Pancreas (tissue), 10 donors: ENCODE results near the gene CDH13. TPM values are rescaled to one million over a fixed set of nuclear protein-coding genes. Genes with fewer than 3 reads are reported as not detected.

ENCODE experiments used
- ATAC-seq, 4 donors: fragments of 200-7000 bp; cut with Tn5 transposase; one replicate each; pipeline versions ENCODE4 v1.8.0 to v1.9.1; 2020; ENCODE audit warnings: mild to moderate bottlenecking in 4 of 4, moderate library complexity in 4 of 4
- DNase-seq, 6 donors: peaks; one replicate each; pipeline ENCODE4 v3.0.0-alpha.2; 2020
- FAIRE-seq: peaks from 2 replicates; lab custom pipeline; 2012; peaks lifted over from hg19 to GRCh38; lab: Jason Lieb, UNC
- H3K27ac ChIP-seq, 4 donors: fragments of 200-600 bp; sonication (generic); 1 replicate in 3 of 4; 2 replicates in 1 of 4; pipeline versions ENCODE4 v1.5.0 to v1.8.0; 2020
- H3K27me3 ChIP-seq, 4 donors: fragments of 200-600 bp; one replicate each; pipeline ENCODE4 v1.8.0; 2021
- H3K36me3 ChIP-seq, 3 donors: fragments of 200-600 bp; sonication (generic) in 1 of 3; one replicate each; pipeline versions ENCODE4 v1.5.0 to v1.8.0; 2020 to 2021
- H3K4me1 ChIP-seq, 3 donors: fragments of 200-600 bp; one replicate each; pipeline ENCODE4 v1.8.0; 2021
- H3K4me3 ChIP-seq, 4 donors: fragments of 200-600 bp; sonication (generic) in 2 of 4; one replicate each; pipeline versions ENCODE4 v1.5.0 to v1.8.0; 2020 to 2021
- H3K9me3 ChIP-seq, 4 donors: fragments of 200-600 bp; one replicate each; pipeline ENCODE4 v1.8.0; 2021
- CTCF ChIP-seq, 4 donors: fragments of 200-600 bp; sonication (generic) in 3 of 4; IDR thresholded peaks; one replicate each; pipeline versions ENCODE4 v1.5.0 to v1.8.0; 2021; ENCODE audit warnings: antibody characterized with exemption in 4 of 4
- WGBS, 2 donors: extraction: QIAGEN DNeasy Blood & Tissue Kit; methylation state at CpG; one replicate each; pipeline ENCODE4 v1.1.7; 2013; 5-methylcytosine and 5-hydroxymethylcytosine counted together
- intact Hi-C, 3 donors: fragments of 100-400 bp; cut with DNase I; formaldehyde crosslinking; loops; one replicate each; pipeline versions ENCODE4 v1.11.1 to v1.14.2; 2022
- polyA plus RNA-seq, 2 donors: library from polyadenylated mRNA; stranded (reverse); fragments of 200-250 nt; gene quantifications; one replicate each; pipeline ENCODE4 v1.2.3, GENCODE V29; 2013
- total RNA-seq, 6 donors: library from RNA; stranded (reverse); fragmentation: NEBNext Ultra II Directional in 4 of 6; extraction: Animal tissue kit (Norgen Biotek cat#: 25700) in 4 of 6; gene quantifications; one replicate each; pipeline versions ENCODE4 v1.2.1 to v1.2.4, GENCODE V29; 2021 to 2023
- donor health status: healthy with polysubstance abuse.
- donor health status: DM: no; HTN: no; CAD: no; lungs with moderate emphysema.
- donor health status: DM: no; HTN: no; CAD: no.
- donor health status: control.
- donor health status: control.
- donor health status: Bipolar disorder and iron deficiency.
- donor health status: DM: yes; HTN: yes; CAD: no.
- donor health status: DM: no; HTN: no; CAD: no.
- donor health status: DM: no; HTN: no; CAD: no.
- donor health status: DM: yes; HTN: yes; CAD: no.

The CDH13 gene
- total and polyA plus RNA-seq, 8 donors: 0.12 to 1.0 (median 0.37) TPM

- no peak for ATAC-seq
- WGBS, 2 donors: 63 to 67% methylated on average over 3 of the region's 3 CpGs
Observed at GRCh38 chr16:82891918-82892317, 265.1 kb downstream of the CDH13 start.

GRCh38 chr16:82892324-82892723, 265.6 kb downstream of the CDH13 start:
- no peak for ATAC-seq
- Histone ChIP-seq H3K27me3 (no peaks in the 10 kb centered on the region), H3K4me3 (no peak overlapping the region), H3K27ac (no peak overlapping the region), H3K36me3 (no peaks in the 10 kb centered on the region), H3K4me1 (no peaks in the 10 kb centered on the region), H3K9me3 (no peaks in the 10 kb centered on the region)
- intact Hi-C loops: no loop called here
- no peak for DNase-seq
- TF ChIP-seq CTCF (IDR thresholded peaks at IDR 0.05): no peak
- WGBS, 2 donors: 83 to 94% methylated on average over 2 of the region's 2 CpGs
- no peak for FAIRE-seq

More at GRCh38 chr16:82891918-82892317, 265.1 kb downstream of the CDH13 start:
- Histone ChIP-seq H3K9me3 (no peaks in the 10 kb centered on the region), H3K27ac (no peak overlapping the region), H3K4me3 (no peak overlapping the region), H3K36me3 (no peaks in the 10 kb centered on the region), H3K27me3 (no peaks in the 10 kb centered on the region), H3K4me1 (no peaks in the 10 kb centered on the region)
- FAIRE-seq: no peak
- intact Hi-C loops: no loop called here
- no peak for DNase-seq
- TF ChIP-seq CTCF (IDR thresholded peaks at IDR 0.05): no peak

GRCh38 chr16:82895843-82896242, 269.1 kb downstream of the CDH13 start:
- TF ChIP-seq CTCF (IDR thresholded peaks at IDR 0.05): no peak
- ATAC-seq (no peak), DNase-seq (no peak)

GRCh38 chr16:82899006-82899405, 272.2 kb downstream of the CDH13 start:
- no peak for TF ChIP-seq CTCF (IDR thresholded peaks at IDR 0.05)
- no peak for FAIRE-seq

More at GRCh38 chr16:82895843-82896242, 269.1 kb downstream of the CDH13 start:
- H3K4me1 ChIP-seq: no peaks in the 10 kb centered on the region
- H3K27me3 ChIP-seq: no peaks in the 10 kb centered on the region
- WGBS, 2 donors: 59 to 62% methylated on average over 4 of the region's 4 CpGs
- H3K27ac ChIP-seq: no peak overlapping the region
- H3K4me3 ChIP-seq: no peak overlapping the region
- H3K9me3 ChIP-seq: no peaks in the 10 kb centered on the region
- intact Hi-C loops: no loop called here
- FAIRE-seq: no peak
- no peaks in the 10 kb centered on the region for H3K36me3 ChIP-seq

GRCh38 chr16:82899731-82900450, 273.1 kb downstream of the CDH13 start:
- H3K9me3 ChIP-seq: no peaks in the 10 kb centered on the region
- H3K27ac ChIP-seq: no peak overlapping the region
- peak in 1 of 4 donors; percentile 55 for ATAC-seq
- WGBS, 2 donors: 69 to 78% methylated on average over 4 of the region's 4 CpGs
- H3K27me3 ChIP-seq: no peaks in the 10 kb centered on the region
- no peaks in the 10 kb centered on the region for H3K4me1 ChIP-seq
- no peak for TF ChIP-seq CTCF (IDR thresholded peaks at IDR 0.05)
- intact Hi-C loops: no loop called here
- DNase-seq: no peak
- no peak for FAIRE-seq
- H3K4me3 ChIP-seq: no peak overlapping the region
- no peaks in the 10 kb centered on the region for H3K36me3 ChIP-seq

More at GRCh38 chr16:82899006-82899405, 272.2 kb downstream of the CDH13 start:
- no peaks in the 10 kb centered on the region for H3K9me3 ChIP-seq
- 91 to 96% methylated on average over 2 of the region's 2 CpGs for WGBS, 2 donors
- H3K36me3 ChIP-seq: no peaks in the 10 kb centered on the region
- no peak overlapping the region for H3K27ac ChIP-seq
- H3K4me3 ChIP-seq: no peak overlapping the region
- ATAC-seq (no peak), DNase-seq (no peak)
- H3K27me3 ChIP-seq: no peaks in the 10 kb centered on the region
- intact Hi-C loops: no loop called here
- no peaks in the 10 kb centered on the region for H3K4me1 ChIP-seq
